ENCODE data around the gene WASF3.

DNA sequence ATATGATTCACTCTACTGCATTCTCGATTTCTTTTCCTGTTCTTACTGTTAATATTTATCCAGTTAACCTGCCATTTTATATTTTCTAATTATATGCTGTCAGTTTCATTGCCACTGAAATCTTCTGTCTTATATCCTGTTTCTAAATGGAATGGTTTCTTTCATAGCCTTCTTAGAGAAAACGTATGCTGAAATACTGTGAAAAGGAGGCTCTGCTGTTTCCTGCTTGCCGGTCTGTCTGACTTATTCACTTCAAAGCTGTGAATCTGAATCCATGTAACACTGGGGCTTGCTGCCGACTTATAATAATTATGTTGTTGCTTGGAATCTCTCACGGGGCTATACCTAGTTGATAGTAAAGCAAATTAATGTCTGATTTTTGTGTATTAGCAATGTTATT lies 123.1 kb downstream of the WASF3 start:
- TF ChIP-seq, protein P1, sequence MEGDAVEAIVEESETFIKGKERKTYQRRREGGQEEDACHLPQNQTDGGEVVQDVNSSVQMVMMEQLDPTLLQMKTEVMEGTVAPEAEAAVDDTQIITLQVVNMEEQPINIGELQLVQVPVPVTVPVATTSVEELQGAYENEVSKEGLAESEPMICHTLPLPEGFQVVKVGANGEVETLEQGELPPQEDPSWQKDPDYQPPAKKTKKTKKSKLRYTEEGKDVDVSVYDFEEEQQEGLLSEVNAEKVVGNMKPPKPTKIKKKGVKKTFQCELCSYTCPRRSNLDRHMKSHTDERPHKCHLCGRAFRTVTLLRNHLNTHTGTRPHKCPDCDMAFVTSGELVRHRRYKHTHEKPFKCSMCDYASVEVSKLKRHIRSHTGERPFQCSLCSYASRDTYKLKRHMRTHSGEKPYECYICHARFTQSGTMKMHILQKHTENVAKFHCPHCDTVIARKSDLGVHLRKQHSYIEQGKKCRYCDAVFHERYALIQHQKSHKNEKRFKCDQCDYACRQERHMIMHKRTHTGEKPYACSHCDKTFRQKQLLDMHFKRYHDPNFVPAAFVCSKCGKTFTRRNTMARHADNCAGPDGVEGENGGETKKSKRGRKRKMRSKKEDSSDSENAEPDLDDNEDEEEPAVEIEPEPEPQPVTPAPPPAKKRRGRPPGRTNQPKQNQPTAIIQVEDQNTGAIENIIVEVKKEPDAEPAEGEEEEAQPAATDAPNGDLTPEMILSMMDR (IDR thresholded peaks at IDR 0.05), result no peak
- no peak for TF ChIP-seq EZH2phosphoT487 (IDR thresholded peaks at IDR 0.05)
